Right renal cortex interstitium (tissue), 3 donors: ENCODE data around the gene KIF26A. TPM values are rescaled to one million over a fixed set of nuclear protein-coding genes. Genes with fewer than 3 reads are reported as not detected.

Experiments
- DNase-seq, 3 donors: peaks; one replicate each; pipeline ENCODE4 v3.0.0-alpha.2; 2013; ENCODE audit warnings: low read depth in 3 of 3, low spot score in 2 of 3
- polyA plus RNA-seq, 3 donors: library from polyadenylated mRNA; unstranded; fragments of 120-200 nt; gene quantifications; one replicate each; pipeline ENCODE4 v1.2.1, GENCODE V29; 2013; ENCODE audit not compliant: insufficient read length in 3 of 3

KIF26A gene
- 1 to 10 TPM; 5.7 to 9.1 (median 9.1) TPM for polyA plus RNA-seq

- no peak for DNase-seq
These were observed at the start of gene KIF26A for GRCh38 chr14:104138098-104138717. Gene KIF26A, plus strand, starts transcription at chr14:104138587. Its CDS starts 136 bp downstream, at chr14:104138723.

GRCh38 chr14:104090071-104090748 lies 48.2 kb upstream of the KIF26A start:
- no peak for DNase-seq

DNA sequence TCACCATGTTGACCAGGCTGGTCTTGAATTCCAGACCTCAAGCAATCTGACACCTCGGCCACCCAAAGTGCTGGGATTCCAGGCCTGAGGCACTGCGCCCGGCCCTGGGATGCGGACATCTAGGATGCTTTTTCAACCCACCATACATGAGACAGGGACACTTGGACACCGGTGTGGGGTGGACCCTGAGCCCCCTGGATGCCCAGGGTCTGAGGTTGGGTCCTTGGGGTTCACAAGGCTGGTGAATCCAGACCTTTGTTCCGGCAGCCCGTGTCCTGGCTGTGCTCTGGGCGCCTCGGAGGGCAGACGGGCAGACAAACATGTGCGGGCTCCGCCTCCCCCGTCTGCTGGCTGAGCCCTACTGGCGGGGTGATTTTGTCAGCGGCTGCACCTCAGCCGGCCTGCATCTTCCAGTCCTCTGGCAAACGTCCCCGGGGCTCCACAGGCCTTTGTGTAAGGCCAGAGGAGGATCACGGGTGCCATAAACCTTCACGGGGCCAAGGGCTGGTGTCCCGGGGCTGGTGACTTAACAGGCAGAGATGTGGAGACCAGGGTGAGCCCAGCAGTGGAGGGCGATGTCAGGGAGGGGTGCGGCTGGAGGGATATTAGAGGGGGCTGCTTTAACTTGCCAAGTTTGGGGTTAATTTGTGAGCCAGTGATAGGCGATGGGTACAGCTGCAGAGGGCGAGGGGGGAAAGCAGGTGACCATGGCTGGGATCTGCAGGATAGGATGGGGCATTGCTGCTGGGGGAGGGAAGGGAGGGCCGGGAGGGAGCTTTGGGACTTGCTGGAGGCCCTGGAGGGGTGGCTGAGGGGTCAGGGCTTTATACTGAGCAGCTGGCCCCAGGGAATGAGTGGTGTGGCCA lies 47.1 kb upstream of the KIF26A start:
- DNase-seq = no peak

GRCh38 chr14:104091927-104092771 lies 46.2 kb upstream of the KIF26A start:
- DNase-seq = no peak

DNA sequence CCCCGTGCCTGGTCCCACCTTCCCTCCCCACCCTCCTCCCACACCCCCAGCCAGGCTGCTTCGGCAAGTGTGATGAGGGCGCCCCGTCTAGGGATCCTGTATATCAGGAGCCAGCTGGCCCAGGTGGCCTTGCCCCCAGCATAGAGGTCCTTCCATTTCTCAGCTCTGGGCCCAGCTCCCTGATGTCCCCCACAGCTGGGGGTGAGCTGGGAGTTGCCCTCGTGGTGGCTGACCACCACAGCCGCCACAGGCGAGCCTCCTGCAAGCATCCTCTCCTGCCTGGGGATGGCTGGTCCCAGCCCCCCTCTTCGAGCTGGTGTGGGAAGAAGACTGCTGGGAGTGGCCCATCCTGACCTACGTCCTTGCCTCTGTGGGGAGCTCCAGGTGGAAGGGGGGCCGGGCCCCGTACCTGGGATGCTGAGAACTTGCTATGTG lies 45.4 kb upstream of the KIF26A start:
- DNase-seq = no peak

DNA sequence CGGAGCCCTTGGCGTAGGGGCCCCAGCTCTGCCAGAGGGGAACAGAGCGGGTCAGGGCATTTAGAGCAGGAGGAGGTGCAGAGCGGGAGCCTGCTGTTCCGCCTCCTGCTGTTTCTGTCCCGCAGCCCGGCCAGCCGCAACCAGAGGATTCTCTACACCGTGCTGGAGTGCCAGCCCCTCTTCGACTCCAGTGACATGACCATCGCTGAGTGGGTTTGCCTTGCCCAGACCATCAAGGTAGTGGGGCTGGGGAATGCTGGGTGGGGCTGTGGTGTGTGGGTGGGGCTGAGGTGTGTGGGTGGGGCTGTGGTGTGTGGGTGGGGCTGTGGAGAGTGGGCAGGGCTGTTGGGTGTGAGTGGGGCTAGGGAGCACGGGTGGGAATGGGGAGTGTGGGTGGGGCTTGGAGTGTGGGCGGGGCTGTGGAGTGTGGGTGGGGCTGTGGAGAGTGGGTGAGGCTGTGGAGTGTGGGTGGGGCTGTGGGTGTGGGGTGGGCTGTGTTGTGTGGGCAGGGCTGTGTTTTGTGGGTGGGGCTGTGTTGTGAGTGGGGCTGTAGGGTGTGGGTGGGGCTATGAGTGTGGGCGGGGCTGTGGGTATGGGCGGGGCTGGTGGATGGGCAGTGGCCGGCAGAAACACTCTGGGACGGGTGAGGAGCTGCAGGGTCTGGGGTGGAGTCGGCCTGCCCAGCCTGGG lies 44.9 kb upstream of the KIF26A start:
- DNase-seq = no peak

GRCh38 chr14:104094056-104094708 lies 44.2 kb upstream of the KIF26A start:
- no peak for DNase-seq

DNA sequence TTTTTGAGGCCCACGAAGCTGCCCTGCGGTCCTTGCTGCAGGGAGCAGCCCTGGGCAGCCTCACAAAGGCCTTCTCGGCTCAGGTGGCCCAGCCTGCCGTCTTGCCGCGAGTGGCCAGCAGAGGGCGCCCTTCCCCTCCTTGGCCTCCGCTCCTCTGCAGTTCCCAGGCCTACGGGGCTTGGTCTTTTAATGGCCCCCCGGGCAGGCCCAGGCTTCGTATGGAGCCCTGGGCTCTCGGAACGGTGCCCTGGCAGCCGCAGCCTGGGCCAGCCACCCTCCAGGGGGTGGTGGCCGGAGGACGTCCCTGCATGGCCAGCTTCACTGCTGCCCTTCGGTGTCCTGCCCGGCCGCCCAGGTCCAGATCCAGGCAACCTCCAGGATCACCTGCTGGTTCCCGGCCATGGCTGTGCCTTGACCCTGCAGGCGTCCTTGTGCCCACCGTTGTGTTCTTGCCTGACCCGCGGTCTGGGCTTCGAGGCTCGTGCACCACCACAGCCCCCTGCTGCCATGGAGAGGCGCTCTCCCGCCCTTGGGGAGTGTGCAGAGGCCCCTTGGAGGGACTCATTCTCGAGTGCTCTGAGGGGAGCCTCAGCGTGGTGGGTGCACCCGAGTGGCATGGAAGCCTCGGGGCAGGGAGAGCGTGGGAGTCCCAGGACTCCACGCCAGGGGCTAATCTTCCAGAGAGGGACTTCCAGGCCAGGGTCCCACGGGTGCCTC lies 43.5 kb upstream of the KIF26A start:
- no peak for DNase-seq

- no peak for DNase-seq
These were observed 42.7 kb upstream of the KIF26A start for GRCh38 chr14:104095426-104096310.

DNA sequence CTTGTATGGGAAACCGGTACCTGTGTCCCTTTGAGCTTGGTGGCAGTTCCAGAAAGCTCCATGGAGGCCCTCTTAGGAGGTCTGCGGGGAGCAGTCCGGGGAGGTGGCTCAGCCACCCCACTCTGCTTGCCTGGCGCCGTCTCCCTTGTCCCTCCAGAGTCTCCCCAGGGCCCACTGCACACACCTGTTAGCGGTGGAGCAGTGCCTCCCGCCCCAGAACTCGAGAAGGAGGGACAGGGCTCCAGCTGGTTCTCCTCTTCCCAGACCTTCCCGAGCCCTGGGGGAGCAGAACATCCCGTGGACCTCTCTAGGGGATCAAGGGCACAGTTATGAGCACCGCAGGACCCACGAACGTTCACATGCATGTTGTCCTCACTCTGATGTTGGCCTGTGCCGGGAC lies 42.1 kb upstream of the KIF26A start:
- DNase-seq = no peak

- DNase-seq = no peak
These were observed 41.4 kb upstream of the KIF26A start for GRCh38 chr14:104096751-104097700.

DNA sequence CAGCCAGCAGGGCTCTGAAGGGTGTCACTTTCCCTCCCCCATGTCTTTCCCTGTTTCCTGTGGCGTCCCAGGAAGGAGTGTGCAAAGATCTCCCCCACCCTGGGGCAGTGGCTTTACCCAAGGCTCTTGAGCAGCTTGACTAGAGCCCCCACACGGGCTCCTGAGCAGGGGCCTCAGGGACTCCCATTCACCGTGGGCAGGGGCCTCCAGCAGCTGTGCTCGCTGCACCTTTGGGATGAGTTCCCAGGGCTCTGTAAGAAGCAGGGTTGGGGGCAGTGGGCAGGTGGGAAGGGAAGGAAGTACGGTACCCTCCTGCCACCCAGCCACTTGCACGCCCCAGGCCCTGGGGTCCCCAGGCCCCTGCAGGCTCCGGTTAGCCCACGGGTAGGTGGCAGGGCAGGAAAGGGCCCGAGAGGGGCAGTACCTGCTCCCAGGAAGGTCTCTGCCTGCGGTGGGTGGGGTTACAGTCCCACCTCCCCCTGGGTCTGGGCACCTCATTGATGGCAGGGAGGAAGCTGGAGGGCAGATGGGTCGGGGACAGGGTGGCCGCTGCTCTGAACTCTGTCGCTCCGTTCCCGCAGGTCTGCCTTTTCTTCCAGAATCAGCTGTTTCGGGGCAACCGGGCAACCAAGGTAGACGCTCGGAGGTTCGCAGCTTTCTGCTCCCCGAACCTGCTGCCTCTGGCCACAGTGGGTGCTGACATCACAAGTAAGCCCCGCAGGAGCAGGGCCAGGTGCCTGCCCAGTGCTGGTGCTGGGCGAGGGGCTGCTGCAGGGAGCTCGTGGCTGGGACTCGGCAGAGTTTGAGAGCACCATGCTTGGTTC lies 39.9 kb upstream of the KIF26A start:
- DNase-seq = no peak

GRCh38 chr14:104099096-104100041 lies 39.0 kb upstream of the KIF26A start:
- no peak for DNase-seq

DNA sequence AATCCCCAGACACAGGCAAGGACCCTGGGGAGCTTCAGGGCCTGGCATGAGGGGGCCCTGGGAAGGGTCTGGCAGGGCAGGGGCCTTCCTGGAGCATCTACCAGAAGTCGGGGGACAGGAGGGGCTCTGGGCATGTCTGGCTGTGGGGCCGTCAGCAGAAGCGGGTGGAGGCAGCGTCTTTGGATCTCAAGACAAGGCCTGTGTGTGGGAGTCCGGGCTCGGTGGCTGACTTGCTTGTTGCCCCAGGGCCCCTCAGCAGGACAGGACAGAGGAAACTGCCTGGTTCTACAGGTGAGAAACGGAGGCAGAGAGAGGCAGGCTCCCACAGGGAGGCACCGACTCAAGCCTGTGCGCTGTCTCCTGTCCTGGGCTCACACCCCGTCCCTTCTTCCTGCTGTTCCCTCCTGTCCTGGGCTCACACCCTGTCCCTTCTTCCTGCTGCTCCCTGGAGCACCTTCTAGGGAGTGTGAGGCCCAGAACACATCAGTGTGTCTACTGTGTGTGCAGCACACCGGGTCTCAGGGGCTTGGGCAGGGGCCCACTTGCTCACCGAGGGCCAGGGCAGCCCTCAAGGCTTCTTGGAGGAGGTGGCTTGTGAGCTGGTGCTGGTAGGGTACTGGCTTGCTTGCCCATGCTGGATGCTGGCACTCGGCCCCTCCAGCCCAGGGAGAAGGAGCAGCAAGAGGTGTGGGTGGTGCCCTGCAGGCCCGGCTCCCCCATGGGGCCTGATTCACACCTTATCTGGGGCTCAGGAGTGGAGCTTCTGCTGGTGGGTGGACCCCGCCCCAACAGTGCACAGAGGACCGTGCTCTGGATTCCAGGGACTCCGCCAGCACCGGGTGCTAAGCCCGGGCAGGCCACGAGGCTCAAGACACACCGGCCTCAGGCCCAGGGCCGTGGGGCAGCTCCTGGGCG lies 38.0 kb upstream of the KIF26A start:
- DNase-seq = no peak
